K562 (cell line): ENCODE results near the gene HSPA1B. TPM values are rescaled to one million over a fixed set of nuclear protein-coding genes. Genes with fewer than 3 reads are reported as not detected.

ENCODE experiments used
- ATF6 ChIP-seq: sonication (generic); formaldehyde crosslinking; IDR thresholded peaks from 2 replicates; pipeline ENCODE4 v1.4.0; 2020; ENCODE audit warnings: mild to moderate bottlenecking, missing genetic modification reagents
- BRD4 ChIP-seq: fragments of 200-600 bp; sonication (generic); IDR thresholded peaks from 2 replicates; pipeline ENCODE4 v1.6.1; 2017; ENCODE audit warnings: inconsistent platforms
- CCAR2 ChIP-seq: fragments of 200-400 bp; formaldehyde crosslinking; IDR thresholded peaks from 2 replicates; pipeline ENCODE4 v1.6.1; 2017; ENCODE audit warnings: mild to moderate bottlenecking, low read depth, low read length
- CHAMP1 ChIP-seq: fragments of 450-650 bp; IDR thresholded peaks from 2 replicates; pipeline ENCODE4 v1.6.1; 2016; ENCODE audit warnings: mild to moderate bottlenecking
- E2F3 ChIP-seq: fragments of 250-450 bp; sonication (Bioruptor Pico); IDR thresholded peaks from 2 replicates; pipeline ENCODE4 v1.4.0; 2020; ENCODE audit warnings: mild to moderate bottlenecking
- E2F6 ChIP-seq, 2 experiments: IDR thresholded peaks; 2 replicates each; pipeline ENCODE4 v1.6.1; 2011; ENCODE audit warnings: borderline replicate concordance in 1 of 2, control low read depth in 1 of 2, low read depth in 1 of 2, low read length in 1 of 2, mild to moderate bottlenecking in 1 of 2, mixed read lengths in 1 of 2, moderate library complexity in 1 of 2; ENCODE audit not compliant: insufficient read depth in 1 of 2, insufficient read length in 1 of 2, poor library complexity in 1 of 2, severe bottlenecking in 1 of 2; ENCODE audit errors: extremely low read depth in 1 of 2
- EP300 ChIP-seq: IDR thresholded peaks from 2 replicates; pipeline ENCODE4 v1.6.1; 2012; ENCODE audit warnings: low read length, improper control_type of control experiment
- GTF2F1 ChIP-seq: IDR thresholded peaks from 2 replicates; pipeline ENCODE4 v1.6.1; 2011; ENCODE audit warnings: low read depth, low read length, improper control_type of control experiment
- POLR2AphosphoS2 ChIP-seq: IDR thresholded peaks from 2 replicates; pipeline ENCODE4 v1.6.1; 2012; ENCODE audit warnings: low read length, improper control_type of control experiment
- POLR2AphosphoS5 ChIP-seq: IDR thresholded peaks from 2 replicates; pipeline ENCODE4 v1.6.1; 2011; ENCODE audit warnings: mild to moderate bottlenecking, low read depth, low read length, moderate library complexity; ENCODE audit not compliant: control insufficient read depth, insufficient read depth
- PTTG1 ChIP-seq: fragments of 450-650 bp; IDR thresholded peaks from 2 replicates; pipeline ENCODE4 v1.6.1; 2016; ENCODE audit warnings: low read depth, mild to moderate bottlenecking, missing genetic modification characterization, missing compliant biosample characterization
- PYGO2 ChIP-seq: fragments of 450-650 bp; IDR thresholded peaks from 2 replicates; pipeline ENCODE4 v1.6.1; 2016; ENCODE audit warnings: mild to moderate bottlenecking, missing genetic modification characterization, moderate library complexity, missing compliant biosample characterization
- STAT6 ChIP-seq: sonication (generic); formaldehyde crosslinking; IDR thresholded peaks from 2 replicates; pipeline ENCODE4 v1.8.1; 2023; ENCODE audit warnings: mild to moderate bottlenecking, missing genetic modification reagents
- TAL1 ChIP-seq: fragments of 450-650 bp; IDR thresholded peaks from 2 replicates; pipeline ENCODE4 v1.6.1; 2016; ENCODE audit warnings: mild to moderate bottlenecking
- ZBTB2 ChIP-seq: fragments of 450-650 bp; IDR thresholded peaks from 2 replicates; pipeline ENCODE4 v1.6.1; 2016; ENCODE audit warnings: antibody characterized with exemption
- polyA plus RNA-seq, 8 experiments: library from polyadenylated mRNA; depleted of rRNA in 4 of 8; stranded (reverse) in 5 of 8; unstranded in 3 of 8; fragments of >200 nt; fragmentation: Nextera tagmentation in 2 of 8; fragmentation: Illumina TruSeq in 1 of 8; extraction: Ambion mirVana in 2 of 8; extraction: Trizol in 1 of 8; gene quantifications; 2 replicates each; pipeline versions ENCODE4 v1.2.1 to v1.2.3, GENCODE V29; 2011 to 2014; ENCODE audit warnings: inconsistent platforms in 1 of 8, missing spikeins in 1 of 8
- total RNA-seq, 7 experiments: library from RNA; depleted of rRNA in 6 of 7; stranded (reverse); fragments of >200 nt in 6 of 7; fragmentation: Illumina TruSeq in 2 of 7; extraction: Trizol in 2 of 7; gene quantifications; 2 replicates each; pipeline versions ENCODE4 v1.2.1 to v1.2.3, GENCODE V29; 2011 to 2021; ENCODE audit warnings: low replicate concordance in 1 of 7

Gene HSPA1B
- total and polyA plus RNA-seq, 9 of the 15 experiments (the other 6 are each of a cell fraction or from before 2014, with no cell fraction given) = 0.27 to 227 (median 51.2) TPM

- no peak for TF ChIP-seq CHAMP1
- TF ChIP-seq GTF2F1 = peak; percentile 91
- no peak for TF ChIP-seq TAL1
- TF ChIP-seq E2F6 (IDR thresholded peaks at IDR 0.05; ENCODE audit: borderline replicate concordance in 1 of 2, extremely low read depth in 1 of 2, insufficient read depth in 1 of 2, insufficient read length in 1 of 2, low read depth in 1 of 2, low read length in 1 of 2, poor library complexity in 1 of 2, severe bottlenecking in 1 of 2) = peak; percentile 25 to 74
- peak; percentile 99 for TF ChIP-seq STAT6 (CRISPR knock-in tag)
- peak; percentile 93; the same call in 1 of the 2 replicates for TF ChIP-seq POLR2AphosphoS2
- peak; percentile 84 for TF ChIP-seq BRD4
- TF ChIP-seq POLR2AphosphoS5 = peak; percentile 92
- peak; percentile 73; the same call in 1 of the 2 replicates for TF ChIP-seq CCAR2
- peak; percentile 78 for TF ChIP-seq ZBTB2
- TF ChIP-seq EP300 = peak; percentile 77
- TF ChIP-seq PTTG1 (tag) = peak; percentile 50; the same call in 1 of the 2 replicates
- peak; percentile 80 for TF ChIP-seq ATF6 (CRISPR knock-in tag)
- peak; percentile 26; the same call in 1 of the 2 replicates for TF ChIP-seq E2F3 (CRISPR knock-in tag)
- TF ChIP-seq PYGO2 (tag) = no peak
Observed at GRCh38 chr6:31822036-31822821, 5.3 kb upstream of the HSPA1B start (continued).
